ENCODE results near the gene TCEA2.
A peak's percentile ranks its signal among the peaks of the same experiment; 100 is the strongest.

The TCEA2 gene

DNA sequence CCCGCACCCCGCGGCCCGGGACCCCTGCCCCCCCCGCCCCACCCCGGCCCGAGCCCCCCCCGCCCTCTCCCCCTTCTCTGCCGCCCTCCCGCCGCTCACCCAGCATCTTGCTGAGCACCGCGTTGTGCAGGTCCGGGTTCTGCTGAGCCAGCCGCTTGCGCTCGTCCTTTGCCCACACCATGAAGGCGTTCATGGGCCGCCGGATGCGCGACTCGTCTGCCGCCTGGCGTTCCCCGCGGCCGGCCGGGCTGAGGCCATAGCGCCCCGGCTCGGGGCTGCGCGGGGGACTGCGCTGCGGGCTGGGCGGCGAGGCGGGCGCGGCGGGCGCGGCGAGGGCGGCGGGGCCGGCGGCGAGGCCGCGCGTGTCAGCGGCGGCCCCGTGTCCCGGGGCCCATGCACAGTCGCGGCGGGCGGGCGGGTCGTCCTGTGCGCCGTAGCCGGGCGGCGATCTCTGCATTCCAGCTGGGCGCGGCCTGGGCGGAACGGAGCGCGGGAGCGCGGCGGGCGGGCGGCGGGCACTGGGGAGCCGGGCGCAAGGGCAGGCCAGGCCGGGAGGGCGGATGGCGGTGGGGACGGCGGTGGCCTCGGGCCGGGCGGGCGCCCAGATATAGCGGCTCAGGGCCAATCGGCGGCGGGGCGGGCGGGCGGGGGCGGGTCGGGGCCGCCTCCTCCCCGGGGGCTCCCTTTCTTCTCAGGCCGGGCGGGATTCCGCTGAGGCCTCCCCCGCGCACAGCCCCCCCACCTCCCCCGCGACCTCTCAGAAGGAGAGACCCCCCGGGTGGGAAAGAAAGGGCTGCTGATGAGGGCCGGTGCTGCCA lies 13.7 kb upstream of the TCEA2 start, which contains the start of gene SOX18:
TSS of gene SOX18 (minus strand) at position 580 of the 818 bp plus-strand sequence. CDS start at position 457, 123 bp downstream.
- DNase-seq (ENCODE audit: low read depth in 2 of 2), result no peak

DNA sequence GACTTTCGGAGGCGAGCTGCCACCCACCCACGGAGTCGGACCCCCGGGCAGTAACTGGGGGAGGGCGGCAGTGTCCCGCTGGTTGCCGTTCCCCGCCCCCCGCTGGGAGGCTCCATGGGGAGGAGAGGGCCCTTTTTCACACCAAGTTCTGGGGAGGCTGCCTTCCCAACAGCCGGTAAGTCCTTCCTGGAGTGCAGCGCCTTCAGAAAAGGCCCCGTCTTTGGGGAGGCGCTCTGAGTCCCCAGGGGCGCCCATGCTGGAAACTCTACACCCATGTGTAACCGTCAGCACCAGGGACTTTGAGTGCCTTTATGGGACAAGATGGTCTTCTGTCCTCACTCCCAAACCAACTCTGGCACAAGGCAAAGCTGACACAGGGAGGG lies 13.1 kb upstream of the TCEA2 start:
- no peak for DNase-seq (ENCODE audit: low read depth in 2 of 2)

DNA sequence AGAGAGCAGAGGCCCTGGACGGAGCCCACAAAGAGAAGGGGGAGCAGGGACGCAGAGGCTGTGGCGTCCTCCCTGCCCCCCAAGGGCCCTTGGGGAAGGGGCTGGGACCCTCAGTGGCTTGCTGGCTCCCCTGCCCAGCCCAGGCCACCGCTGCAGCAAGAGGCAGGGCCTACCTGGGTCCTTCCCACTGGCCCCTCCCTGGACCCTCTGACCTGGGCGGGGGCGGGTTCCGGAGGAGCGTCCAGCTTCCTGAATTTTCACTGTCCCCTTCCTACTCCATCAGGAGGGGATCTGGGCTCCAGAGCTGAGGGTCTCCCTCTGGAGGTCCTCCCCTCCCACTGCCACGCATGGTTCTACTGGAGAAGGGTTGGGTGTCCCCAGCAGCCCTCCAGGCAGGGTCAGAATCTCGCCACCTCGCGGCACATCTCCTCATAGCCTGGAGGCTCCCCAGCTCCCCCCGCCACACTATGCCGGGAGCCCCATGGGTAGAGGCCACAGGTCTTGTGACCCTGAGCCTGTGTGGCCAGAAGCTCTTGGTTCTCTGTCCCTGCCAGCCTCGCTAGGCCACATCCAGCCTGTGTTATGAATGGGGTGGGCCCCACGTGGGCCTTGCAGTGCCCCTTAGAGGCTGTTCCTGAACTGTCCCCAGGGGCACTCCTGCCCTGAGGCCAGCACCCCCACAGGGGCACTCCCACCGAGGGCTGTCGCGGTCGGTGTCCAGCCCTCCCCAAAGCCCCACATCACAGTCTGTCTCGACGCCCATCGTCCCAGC lies 12.6 kb upstream of the TCEA2 start:
- DNase-seq (ENCODE audit: low read depth in 2 of 2), result no peak

DNA sequence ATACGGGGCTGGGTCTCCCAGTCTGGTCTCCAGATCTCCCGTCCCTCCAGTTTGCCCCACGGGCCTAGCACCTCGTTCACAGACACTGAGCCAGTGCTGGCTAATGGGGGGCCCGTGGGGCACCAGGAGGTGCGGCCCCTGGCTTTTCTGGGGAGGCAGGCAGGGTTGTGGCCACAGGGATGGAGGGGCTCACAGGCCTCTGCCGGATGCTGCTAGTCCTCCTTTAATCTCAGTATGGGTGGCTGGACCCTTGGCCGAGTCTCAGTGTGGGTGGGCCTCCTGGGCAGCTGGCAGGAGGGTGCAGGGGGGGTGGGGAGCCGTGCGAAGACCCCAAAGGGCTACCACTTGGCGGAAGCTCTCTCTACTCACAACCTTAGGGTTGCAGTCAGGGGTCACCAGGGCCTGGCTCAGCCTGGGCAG lies 12.0 kb upstream of the TCEA2 start:
- DNase-seq (ENCODE audit: low read depth in 2 of 2), result no peak

DNA sequence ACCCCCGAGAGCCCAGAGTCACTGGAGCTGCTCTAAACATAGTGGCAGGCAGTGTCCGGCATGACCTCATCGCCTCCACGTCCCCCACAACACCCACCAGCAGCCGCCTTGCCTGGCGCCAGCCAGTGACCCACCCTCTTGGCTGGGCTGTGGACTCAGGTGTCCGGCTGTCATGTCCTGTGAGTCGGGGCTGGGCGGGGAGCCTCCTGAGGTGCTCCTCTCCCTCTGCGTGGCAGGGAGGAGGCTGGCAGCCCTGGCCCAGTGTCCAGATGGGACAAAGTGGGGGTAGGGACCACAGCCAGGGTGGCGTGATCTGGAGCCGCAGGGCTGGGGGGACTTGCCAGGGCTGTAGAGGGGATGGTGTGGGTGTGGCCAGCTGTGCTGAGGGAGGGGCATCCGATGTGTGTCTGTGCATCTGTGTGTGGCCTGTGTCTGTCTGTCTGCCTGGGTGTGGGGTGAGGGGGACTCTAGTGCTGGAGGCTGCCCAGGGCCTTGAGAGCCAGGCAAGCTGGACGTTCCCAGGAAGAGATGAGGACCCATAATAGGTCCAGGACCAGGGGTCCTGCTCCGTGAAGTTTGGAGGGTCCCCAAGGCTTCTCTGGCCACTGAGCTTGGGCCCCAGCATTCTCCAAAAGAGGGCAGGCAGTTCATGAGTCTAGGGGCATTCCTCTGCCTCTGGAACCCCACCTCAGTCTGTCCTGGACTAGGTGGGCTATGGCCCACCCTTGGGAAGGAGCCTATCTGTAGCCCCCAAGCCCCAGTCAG lies 11.3 kb upstream of the TCEA2 start:
- no peak for DNase-seq (ENCODE audit: low read depth in 2 of 2)

DNA sequence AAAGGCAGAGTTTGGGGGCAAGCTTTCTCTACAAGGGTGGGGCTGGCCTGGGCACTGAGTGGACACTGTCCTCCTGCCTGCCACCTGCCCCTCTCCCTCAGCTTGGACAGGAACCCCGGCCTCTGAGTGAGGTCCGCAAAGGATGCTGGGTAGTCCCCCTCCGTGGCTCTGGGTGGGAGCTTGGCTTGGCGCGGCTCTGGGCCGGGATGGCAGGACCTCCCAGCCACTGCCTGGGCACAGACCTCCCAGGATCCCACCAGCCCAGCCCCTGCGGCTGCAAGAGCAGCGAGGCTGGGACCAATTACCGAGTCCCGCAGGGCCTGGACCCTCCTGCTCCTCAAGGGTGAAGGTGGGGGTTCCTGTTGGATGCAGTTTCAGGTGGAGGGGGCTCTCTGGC lies 10.7 kb upstream of the TCEA2 start:
- no peak for DNase-seq (ENCODE audit: low read depth in 2 of 2)

DNA sequence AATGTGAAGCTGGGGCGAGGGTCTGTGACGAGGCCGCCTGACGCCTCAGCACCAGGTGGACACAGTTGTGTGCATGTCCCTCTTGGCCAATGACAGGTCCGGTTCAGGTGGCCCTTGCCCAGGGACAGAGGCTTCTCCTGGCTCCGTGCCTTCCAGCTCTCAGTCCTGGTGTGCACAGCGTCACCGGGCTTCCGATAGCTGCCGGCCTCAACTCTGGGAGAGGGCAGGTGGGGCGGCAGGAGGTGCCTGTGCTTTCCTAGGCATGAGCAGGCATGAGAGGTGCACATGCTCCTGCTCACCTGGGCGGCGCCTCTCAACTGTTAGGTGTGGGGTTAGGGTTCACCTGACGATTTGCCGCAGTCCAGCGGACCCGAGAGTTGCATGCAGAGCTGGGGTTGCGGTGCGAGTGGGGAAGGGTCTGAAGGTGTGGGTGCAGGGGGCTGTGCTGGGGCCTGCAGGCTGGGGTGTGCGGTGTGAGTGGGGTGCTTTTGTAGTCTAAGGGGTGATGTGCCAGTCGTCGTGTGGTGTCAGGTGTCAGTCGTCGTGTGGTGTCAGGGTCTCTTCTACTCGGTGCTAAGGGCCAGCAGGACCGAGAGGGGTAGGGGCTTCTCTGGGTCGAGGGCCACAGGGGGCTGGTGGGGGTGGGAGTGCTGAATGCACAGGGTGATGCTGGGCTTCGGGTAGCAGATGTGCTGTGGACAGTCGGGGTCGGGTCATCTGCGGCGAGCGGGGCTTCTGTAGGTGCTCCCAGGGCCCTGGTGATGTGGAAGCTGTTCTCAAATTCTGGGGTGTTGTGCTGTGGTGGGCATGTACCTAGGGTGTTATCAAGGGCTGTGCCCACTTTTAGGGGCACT lies 9.8 kb upstream of the TCEA2 start:
- DNase-seq (ENCODE audit: low read depth in 2 of 2), result no peak

DNA sequence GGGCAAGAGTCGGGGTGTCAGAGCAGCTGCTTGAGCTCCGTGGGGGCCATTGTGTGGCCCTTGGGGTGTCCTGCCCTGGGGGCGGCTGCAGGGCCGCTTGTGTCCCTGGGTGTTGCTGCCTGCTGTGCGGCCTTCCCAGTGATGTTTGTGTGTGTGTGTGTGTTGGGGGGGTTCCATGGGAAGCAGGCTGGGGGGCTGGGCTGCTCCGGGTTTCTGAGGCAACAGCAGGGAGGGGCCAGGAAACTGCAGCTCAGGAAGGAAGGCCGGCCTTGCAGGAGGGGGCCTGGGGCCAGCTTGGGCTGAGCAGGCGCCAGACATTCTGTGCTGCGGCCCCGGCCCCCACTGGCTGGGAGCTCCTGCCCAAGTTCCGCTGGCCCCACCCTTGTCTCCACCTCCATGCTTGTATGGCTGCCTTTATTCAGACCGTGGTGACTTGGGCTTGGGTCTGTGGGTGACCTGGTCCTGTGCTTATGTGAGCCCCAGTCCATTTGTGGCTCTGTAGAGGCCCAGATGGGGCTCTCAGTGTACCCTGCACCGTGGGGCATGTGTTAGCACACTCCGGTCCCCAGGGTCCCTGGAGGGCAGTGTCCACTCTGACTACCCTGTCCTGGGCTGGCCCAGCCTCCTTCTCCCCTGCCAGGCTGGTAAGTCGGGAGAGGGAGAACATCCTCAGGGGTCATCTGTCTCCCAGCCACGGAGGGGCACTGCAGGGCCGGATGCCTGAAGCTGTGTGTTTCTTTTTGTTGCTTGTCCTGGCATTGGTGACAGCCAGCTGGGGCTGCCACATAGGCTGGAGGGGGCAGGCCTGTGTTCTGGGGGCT lies 8.9 kb upstream of the TCEA2 start:
- DNase-seq (ENCODE audit: low read depth in 2 of 2), result no peak

DNA sequence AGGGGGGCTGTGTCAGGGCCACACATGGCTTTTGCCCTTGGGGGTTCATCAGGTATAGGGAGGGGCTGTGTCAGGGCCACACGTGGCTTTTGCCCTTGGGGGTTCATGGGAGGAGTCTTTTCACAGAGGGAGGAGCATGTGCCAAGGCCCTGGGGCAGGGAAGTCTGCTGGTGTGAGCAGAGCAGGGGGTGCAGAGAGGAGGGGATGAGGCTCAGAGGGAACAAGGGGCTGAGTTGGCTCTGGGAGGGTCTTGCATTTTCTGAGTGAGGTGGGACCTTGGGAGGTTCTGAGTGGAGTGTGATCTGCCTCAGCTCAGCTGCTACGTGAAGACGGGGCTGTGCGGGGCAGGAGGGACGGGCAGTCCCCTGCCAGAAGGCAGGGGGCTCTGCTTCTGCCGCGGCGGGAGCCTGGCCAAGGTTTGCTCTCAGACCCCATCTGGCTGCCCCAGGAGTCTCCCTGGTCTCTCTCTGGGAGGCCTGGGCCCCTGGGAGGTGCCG lies 7.6 kb upstream of the TCEA2 start:
- no peak for DNase-seq (ENCODE audit: low read depth in 2 of 2)

DNA sequence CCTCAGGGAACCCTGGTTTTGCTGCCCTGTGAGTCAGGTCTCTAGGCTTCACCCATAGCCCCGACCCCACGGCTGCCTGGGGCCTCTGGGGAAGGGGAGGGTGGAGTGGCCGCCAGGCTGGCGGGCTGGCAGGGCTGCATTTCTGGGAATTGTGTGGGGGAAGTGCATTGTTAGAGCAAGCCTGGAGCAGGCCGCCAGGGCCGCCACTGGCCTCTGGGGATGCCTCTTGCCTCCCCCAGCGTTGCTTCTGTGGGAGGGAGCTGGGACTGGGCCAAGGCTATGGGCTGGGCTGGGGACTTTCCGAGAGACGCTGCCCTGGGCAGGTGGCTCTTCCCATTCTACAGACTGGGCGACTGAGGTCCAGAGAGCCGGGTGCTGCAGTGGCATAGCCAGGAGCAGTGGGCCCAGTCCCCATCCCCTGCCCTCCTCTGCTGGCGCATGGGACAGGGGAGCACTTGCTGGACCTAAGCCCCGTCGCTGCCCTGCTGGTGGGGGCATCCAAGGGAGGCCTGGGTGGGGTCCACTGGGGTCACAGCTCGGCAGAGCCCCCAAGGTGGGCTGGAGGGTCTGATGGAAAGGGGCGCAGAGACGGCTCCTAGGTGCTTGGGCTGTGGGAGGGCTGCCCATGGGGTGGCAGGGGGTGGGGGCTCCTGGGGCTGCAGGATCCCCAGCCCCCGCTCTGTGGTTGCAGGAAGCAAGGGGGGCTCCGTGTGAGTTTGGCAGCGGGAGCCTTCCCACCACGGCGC lies 6.9 kb upstream of the TCEA2 start:
- no peak for DNase-seq (ENCODE audit: low read depth in 2 of 2)

DNA sequence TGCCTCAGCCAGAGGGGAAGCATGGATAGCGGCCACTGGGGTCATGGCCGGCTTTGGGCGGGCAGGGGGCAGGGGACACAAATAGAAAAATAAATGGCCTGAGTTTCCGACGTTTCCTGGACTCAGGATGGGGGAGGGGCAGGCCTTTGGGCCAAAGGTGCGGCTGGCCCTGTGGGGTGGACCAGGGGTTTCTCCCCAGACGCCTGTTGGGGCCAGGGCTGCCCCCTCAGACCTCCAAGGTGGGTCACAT lies 6.4 kb upstream of the TCEA2 start:
- DNase-seq (ENCODE audit: low read depth in 2 of 2), result no peak

DNA sequence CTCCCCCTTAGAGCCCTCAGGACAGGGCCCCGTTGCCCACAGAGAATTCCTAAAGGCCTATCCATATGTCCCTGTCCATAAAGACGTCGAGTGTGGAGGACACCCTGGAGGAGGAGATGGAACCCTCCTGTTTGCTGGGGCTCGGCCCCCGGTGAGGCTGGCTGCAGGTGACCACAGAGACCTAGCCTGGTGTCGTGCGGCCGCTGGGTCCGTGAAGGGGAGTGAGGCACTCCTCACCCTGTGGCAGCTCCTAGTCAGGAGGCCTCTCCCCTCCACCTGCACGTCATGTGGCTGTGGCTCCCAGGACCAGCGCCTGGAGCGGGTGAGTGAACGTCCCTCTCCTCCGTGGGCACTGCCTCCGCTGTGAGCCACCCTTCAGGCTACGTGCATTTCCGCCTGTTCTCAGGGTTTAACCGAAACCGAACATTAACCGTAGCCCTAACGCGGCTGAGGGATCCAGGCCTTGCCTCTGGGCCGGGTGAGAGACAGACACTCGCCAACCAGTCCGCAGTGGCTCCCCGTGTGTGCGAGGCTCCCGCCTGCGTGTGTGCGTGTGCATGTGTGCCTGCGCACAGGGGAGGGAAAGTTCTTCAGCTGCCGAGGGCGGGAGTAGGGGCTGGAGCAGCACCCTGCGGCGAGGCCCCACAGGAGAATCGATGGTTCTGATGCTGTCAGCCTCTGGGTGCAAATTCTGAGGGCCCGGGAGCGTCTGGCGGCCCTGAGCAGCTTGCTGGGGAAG lies 5.9 kb upstream of the TCEA2 start:
- DNase-seq (ENCODE audit: low read depth in 2 of 2), result no peak

DNA sequence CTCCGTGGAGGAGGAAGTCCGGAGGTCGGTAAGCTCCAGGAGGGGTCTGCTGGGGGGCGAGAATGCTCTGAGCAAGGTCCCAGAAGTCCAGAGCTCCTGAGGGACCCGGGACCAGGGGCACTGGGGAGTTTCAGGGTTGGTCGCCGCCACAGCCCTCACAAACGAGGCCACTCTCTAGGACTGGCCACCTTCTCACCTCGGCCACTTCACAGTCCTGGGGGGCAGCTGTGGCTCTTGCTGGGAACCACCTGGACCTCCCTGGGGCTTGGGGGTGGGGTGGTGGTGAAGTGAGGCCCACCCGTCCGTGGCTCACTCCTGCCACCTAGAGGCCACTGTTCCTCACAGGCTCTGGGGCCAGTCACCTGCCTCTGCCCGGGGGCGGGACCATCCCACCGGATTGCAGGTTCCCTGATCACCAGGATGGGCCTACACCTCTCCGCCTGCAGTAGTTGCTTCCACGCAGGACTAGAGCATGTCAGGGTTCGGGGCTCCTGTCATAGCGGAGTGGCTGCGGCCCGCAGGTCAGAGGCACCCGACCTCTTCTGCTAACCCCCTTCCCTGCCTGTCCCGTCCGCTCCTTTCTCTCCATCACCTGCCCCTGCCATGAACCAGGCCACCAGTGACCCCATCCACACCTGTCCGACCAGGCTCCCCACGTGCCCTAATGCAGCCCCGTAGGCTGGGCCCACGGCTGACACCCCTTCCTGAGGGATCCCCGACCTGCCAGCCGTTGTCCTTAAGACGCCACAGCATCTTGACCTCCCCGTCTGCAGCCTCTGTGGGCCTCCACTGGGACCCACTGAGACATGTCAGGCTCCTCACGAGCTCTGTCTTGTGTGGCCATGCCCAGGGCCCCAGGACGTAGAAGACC lies 5.1 kb upstream of the TCEA2 start:
- peak in 1 of 2 donors; percentile 73 for DNase-seq (ENCODE audit: low read depth in 2 of 2)

DNA sequence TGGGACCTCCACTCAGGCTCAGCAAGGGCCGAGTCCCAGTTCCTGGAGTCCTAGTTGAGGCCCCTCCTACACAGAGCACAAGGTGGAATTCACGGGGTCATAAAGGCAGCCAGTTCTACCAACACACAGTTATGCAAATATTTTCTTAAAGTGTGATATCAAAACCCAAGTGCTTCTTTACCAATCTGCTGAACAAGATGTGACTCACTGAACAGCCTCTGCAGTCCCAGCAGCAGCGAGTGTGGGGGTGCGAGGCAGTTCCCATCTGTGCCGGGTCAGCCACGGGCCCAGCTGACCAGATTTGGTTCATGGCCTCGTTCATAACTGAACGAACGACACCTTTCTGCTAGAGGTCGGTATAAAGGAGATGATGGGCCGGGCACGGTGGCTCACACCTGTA lies 4.5 kb upstream of the TCEA2 start:
- no peak for DNase-seq (ENCODE audit: low read depth in 2 of 2)

DNA sequence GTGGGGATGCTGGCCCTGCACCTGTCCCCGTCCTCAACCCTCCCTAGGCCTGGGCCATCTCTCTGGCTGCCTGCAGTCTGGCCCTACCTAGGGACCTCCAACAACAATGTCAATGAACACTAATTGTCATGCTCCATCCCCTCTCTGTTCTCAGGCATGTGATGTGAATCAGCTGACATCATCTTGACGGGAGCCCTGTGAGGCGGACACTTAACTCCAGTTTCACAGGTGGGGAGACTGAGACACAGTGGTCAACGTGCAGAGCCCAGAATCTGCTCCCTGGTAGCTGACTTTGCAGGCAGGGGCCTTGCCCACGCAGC lies 762 bp upstream of the TCEA2 start:
- no peak for DNase-seq (ENCODE audit: low read depth in 2 of 2)

DNA sequence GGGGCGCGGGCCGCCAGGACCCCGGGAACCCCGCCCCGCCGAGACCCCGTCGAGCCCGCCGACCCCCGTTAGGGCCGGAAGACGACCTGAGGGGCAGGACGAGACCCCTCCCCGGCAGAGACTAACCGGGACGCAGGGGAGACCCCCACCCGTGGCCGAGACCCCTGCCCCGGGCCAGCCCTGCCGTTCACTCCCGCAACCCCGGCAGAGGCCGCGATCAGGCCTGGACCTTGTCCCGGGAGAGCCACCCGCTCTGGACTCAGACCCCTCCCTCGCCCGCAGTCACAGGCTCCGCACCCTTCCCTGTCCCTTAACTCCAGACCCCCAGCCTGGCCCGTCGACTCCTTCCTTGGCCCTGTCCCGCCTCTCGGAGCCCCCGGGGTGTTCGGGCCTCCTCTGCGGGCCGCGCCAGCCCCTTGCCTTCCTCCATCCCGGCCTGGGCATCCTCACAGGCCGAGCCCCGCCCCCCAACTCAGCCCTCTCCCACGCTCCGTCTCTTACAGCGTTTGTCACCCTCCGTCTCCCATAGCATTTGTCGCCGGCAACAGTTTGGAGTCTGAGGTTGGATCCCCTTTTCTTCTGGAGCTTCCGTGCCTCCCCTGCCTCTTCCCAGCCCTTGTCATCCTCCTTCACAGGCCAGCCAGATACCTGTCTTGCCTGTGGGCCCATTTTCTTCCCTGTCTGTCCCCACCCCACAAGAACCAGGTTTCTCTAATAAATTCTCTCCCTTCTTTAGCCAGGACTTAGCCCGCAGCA lies 569 bp downstream of the TCEA2 start:
- no peak for DNase-seq (ENCODE audit: low read depth in 2 of 2)

DNA sequence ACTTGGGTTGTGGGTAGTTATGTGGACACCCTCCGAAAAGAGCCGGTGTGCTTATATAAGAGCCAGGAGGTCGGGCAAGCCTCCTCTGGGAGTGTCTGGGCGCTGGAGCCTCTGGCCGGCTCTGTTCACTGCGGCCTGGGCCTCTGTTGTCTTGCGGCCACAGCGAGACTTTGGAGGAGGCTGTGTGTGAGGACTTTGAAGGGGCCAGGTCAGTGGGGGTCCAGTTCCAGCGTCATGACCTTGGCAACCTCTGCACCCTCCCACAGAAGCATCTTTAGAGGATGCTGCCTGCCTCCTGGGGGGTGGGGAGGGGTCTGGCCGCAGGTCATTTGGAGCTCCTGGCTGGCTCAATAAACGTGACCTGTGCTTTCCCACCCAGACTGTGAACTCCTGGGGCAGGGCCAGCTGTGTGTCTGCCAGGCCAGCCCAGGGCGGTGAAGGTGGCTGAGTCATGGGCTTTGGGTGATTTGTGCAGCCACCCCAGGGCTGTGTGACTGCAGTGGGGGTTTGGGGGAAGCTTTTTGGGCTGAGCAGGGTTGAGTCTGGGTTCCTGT lies 1.2 kb downstream of the TCEA2 start:
- DNase-seq (ENCODE audit: low read depth in 2 of 2), result no peak

Measured in stimulated activated CD4-positive, alpha-beta T cell treated with anti-CD3 and anti-CD28 coated beads, Interleukin-1b, Interleukin-23, amount 100 ng/mL, for 1 hour (primary cell).